NCI-H748 (cell line): Measurements from ENCODE around the gene THOC3.
"Not testable (repeated sequence)": the region's sequence is repeated elsewhere in the genome, so short reads cannot be mapped to it uniquely, and the experiment has no call there.

Source experiments
- DNase-seq: peaks from one replicate; lab custom pipeline; 2025; ENCODE audit not compliant: unreplicated experiment; lab: John Stamatoyannopoulos, UW

THOC3 gene

GRCh38 chr5:175943253-175943652 is 24.9 kb downstream of the THOC3 start:
- DNase-seq, result not testable (repeated sequence)

DNA sequence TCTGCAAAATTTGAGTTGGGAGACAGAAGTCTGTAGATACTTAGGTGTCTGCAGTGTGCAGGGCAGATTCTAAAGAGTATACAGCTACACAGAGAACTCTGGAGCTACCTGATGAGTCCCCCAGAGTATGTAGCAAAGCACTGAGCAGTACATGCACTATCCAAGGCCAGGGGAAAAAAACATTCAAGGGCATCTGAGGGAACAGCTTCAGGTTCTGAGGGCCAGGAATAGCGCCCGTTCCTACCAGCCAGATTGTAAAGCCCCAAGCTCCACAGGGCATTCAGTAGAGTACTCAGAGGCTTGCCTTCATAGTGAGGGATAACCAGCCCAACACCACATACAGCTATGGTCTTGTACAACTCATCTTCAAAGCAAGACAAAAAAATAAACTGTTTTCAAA is 27.5 kb downstream of the THOC3 start:
- DNase-seq, result not testable (repeated sequence)

- DNase-seq, result not testable (repeated sequence)
Measured at GRCh38 chr5:175938489-175938888, 29.6 kb downstream of the THOC3 start.

GRCh38 chr5:175928752-175929151 is 39.4 kb downstream of the THOC3 start:
- not testable (repeated sequence) for DNase-seq

DNA sequence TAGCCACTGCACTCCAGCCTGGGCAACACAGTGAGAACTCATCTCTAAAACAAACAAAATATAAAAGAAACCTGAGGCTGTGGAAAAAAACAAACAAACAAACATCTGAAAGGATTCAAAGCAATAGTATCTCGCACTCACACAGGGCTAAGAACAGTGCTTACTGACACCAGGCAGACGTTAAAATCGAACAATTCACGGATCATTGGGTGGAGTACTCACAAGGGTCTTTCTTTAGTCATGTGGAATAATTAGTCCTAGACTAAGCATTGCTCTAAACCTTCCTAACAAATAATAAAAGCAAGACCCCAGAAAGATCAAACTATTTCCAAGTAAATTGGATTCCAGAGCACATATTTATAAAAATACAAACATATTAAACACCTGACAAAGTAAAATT is 43.0 kb downstream of the THOC3 start:
- not testable (repeated sequence) for DNase-seq

DNA sequence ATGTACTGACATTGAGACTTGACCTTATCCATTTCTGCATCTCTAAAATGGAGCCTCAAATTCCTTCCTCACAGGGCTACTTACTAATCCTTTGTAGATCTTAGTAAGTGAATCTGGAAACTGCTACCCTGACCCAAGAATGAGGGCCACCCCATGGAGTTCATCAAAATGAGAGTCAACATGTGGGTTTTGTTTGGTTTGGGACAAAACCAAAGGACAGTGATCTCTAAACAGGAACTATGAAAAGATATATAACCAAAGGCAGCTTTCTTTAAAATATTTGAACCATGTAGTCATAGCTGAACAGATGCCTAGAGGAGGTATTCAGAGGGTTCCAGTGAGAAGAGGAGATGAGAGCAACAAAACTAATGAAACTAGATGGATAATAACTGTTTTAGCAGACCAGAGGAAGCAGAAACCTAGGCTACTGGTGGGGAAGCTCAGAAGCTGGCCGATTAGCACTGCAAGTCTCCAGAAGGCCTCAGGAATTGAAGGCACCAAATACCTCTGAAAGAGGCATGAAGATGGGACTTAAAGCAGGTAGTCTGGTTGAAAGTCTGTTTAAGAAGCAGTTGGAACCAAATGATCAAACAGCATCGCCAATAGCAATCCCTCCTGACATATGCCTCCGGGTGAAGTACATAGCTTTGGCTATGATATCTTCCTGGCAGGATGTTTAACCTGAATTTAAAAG is 45.8 kb downstream of the THOC3 start:
- no peak for DNase-seq

- no peak for DNase-seq
Measured at GRCh38 chr5:175921061-175921730, 46.9 kb downstream of the THOC3 start.

- DNase-seq, result no peak
Measured at GRCh38 chr5:175920231-175920811, 47.8 kb downstream of the THOC3 start.

GRCh38 chr5:175915066-175916037 is 52.8 kb downstream of the THOC3 start:
- not testable (repeated sequence) for DNase-seq

DNA sequence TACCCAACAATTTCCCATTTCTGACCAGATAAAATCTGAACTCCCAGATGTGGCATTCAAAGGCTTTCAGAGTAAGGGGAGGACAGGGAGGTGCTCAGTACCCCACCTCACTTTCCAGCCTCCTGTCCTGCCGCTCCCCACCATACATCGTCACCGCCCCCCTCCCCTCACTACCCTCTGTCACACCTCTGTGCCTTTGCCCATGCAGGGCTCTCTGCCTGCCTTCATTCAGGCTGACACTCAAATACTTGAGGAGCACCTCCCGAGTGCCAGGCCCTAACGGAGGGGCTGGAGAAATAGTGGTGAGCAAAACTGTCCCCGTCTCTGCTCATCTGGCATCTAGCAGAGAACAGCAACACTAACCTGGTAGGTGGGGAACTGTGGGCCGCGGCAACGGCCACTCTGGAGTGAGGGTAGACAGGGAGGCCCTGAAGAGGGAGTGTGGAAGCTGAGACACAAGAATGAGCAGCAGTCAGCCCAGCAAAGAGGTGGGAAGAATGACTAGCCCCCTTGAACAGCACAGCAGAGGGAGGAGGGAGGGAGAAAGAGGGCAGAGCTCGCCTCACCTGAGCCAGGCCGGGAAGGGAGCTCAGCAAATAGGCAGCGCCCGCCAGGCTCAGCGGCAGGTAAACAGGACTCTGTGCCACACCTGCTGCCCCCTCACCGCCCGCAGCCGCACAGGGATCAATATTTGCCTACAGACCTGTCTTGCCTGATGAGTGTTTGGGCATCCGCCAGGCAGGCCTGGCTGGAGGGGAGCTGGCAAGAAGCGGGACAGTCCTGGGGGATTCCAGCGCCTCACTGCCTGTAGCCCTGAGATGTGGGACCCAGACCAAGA is 54.1 kb downstream of the THOC3 start:
- not testable (repeated sequence) for DNase-seq

DNA sequence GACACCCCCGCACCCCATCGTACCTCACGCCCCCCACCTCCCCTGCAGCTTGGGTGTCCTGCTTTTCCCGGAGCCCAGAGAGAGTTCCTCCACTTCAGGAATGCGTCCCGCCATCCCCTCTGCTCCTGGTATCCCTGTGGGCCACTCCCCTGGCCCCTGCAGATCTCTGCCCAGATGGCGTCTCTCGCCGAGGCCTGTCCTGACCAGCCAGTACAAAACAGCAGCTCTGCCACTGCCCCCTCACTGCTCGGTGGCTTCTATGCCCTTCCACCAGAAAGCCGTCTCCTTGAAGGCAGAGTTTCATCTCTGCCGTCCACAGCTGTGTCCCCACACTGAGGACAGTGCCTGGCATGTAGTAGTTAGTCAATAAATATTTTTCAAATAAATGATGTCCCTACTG is 58.0 kb downstream of the THOC3 start:
- not testable (repeated sequence) for DNase-seq
